ENCODE data around the gene FERMT2.

GRCh38 chr14:52876311-52876710, 74.5 kb downstream of the FERMT2 start:
- TF ChIP-seq, protein P1, sequence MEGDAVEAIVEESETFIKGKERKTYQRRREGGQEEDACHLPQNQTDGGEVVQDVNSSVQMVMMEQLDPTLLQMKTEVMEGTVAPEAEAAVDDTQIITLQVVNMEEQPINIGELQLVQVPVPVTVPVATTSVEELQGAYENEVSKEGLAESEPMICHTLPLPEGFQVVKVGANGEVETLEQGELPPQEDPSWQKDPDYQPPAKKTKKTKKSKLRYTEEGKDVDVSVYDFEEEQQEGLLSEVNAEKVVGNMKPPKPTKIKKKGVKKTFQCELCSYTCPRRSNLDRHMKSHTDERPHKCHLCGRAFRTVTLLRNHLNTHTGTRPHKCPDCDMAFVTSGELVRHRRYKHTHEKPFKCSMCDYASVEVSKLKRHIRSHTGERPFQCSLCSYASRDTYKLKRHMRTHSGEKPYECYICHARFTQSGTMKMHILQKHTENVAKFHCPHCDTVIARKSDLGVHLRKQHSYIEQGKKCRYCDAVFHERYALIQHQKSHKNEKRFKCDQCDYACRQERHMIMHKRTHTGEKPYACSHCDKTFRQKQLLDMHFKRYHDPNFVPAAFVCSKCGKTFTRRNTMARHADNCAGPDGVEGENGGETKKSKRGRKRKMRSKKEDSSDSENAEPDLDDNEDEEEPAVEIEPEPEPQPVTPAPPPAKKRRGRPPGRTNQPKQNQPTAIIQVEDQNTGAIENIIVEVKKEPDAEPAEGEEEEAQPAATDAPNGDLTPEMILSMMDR (IDR thresholded peaks at IDR 0.05), result no peak
- TF ChIP-seq POLR2AphosphoS5 (IDR thresholded peaks at IDR 0.05) (no peak), POLR2A (IDR thresholded peaks at IDR 0.05) (no peak)
